K562 (cell line): Measurements from ENCODE around the gene USP49. TPM values are rescaled to one million over a fixed set of nuclear protein-coding genes. Genes with fewer than 3 reads are reported as not detected.
A peak's percentile ranks its signal among the peaks of the same experiment; 100 is the strongest.

Experiments
- BCOR ChIP-seq: fragments of 450-650 bp; IDR thresholded peaks from 2 replicates; pipeline ENCODE4 v1.6.1; 2016
- BDP1 ChIP-seq: IDR thresholded peaks from 3 replicates; pipeline ENCODE4 v1.6.1; 2011; ENCODE audit not compliant: insufficient read length, insufficient read depth
- CREM ChIP-seq: IDR thresholded peaks from 2 replicates; pipeline ENCODE4 v1.6.1; 2014; ENCODE audit warnings: antibody characterized with exemption, low read depth
- DDX20 ChIP-seq: fragments of 450-650 bp; IDR thresholded peaks from 2 replicates; pipeline ENCODE4 v1.6.1; 2016; ENCODE audit warnings: missing genetic modification characterization, low read depth, mild to moderate bottlenecking, missing compliant biosample characterization, moderate library complexity
- ETV1 ChIP-seq: fragments of 450-650 bp; conservative IDR thresholded peaks from 2 replicates; pipeline ENCODE4 v1.6.1; 2016; ENCODE audit warnings: missing genetic modification characterization, control low read depth, low read depth, missing compliant biosample characterization
- GATAD2A ChIP-seq: fragments of 450-650 bp; IDR thresholded peaks from 2 replicates; pipeline ENCODE4 v1.6.1; 2017
- NCOA2 ChIP-seq, 2 experiments: fragments of 450-650 bp; IDR thresholded peaks; 2 replicates each; pipeline ENCODE4 v1.6.1; 2018; ENCODE audit warnings: mild to moderate bottlenecking in 2 of 2, moderate library complexity in 1 of 2; ENCODE audit not compliant: partially characterized antibody in 2 of 2
- RFX5 ChIP-seq: IDR thresholded peaks from 2 replicates; pipeline ENCODE4 v1.6.1; 2011; ENCODE audit warnings: low read depth, mild to moderate bottlenecking, improper control_type of control experiment, low read length
- TCF7L2 ChIP-seq: fragments of 150-350 bp; IDR thresholded peaks from 2 replicates; pipeline ENCODE4 v1.6.1; 2016; ENCODE audit warnings: low read depth, mild to moderate bottlenecking, low read length, moderate library complexity
- ZNF436 ChIP-seq: fragments of 250-450, 450-650 bp; sonication (Bioruptor Pico); formaldehyde crosslinking; IDR thresholded peaks from 2 replicates; pipeline ENCODE4 v1.7.0; 2020; ENCODE audit warnings: mild to moderate bottlenecking
- ZNF444 ChIP-seq: fragments of 250-450 bp; sonication (Bioruptor Pico); IDR thresholded peaks from 2 replicates; pipeline ENCODE4 v1.4.0; 2020; ENCODE audit warnings: mild to moderate bottlenecking, moderate library complexity
- ZNF696 ChIP-seq: fragments of 250-450 bp; sonication (Bioruptor Pico); conservative IDR thresholded peaks from 2 replicates; pipeline ENCODE4 v1.4.0; 2020; ENCODE audit warnings: mild to moderate bottlenecking, moderate library complexity
- polyA plus RNA-seq, 8 experiments: library from polyadenylated mRNA; depleted of rRNA in 4 of 8; stranded (reverse) in 5 of 8; unstranded in 3 of 8; fragments of >200 nt; fragmentation: Nextera tagmentation in 2 of 8; fragmentation: Illumina TruSeq in 1 of 8; extraction: Ambion mirVana in 2 of 8; extraction: Trizol in 1 of 8; gene quantifications; 2 replicates each; pipeline versions ENCODE4 v1.2.1 to v1.2.3, GENCODE V29; 2011 to 2014; ENCODE audit warnings: inconsistent platforms in 1 of 8, missing spikeins in 1 of 8
- total RNA-seq, 7 experiments: library from RNA; depleted of rRNA in 6 of 7; stranded (reverse); fragments of >200 nt in 6 of 7; fragmentation: Illumina TruSeq in 2 of 7; extraction: Trizol in 2 of 7; gene quantifications; 2 replicates each; pipeline versions ENCODE4 v1.2.1 to v1.2.3, GENCODE V29; 2011 to 2021; ENCODE audit warnings: low replicate concordance in 1 of 7
- TF ChIP-seq, protein P1 (sequence below): fragments of 450-650 bp; IDR thresholded peaks from 2 replicates; pipeline ENCODE4 v1.6.1; 2016
- TF ChIP-seq, protein P2 (sequence below): fragments of 250-450 bp; sonication (Bioruptor Pico); IDR thresholded peaks from 2 replicates; pipeline ENCODE4 v1.8.0; 2021; ENCODE audit warnings: mild to moderate bottlenecking, moderate library complexity
- TF ChIP-seq, protein P3 (sequence below): fragments of 250-450 bp; sonication (Bioruptor Pico); IDR thresholded peaks from 2 replicates; pipeline ENCODE4 v1.5.0; 2020; ENCODE audit warnings: mild to moderate bottlenecking
- TF ChIP-seq, protein P4 (sequence below): sonication (generic); formaldehyde crosslinking; IDR thresholded peaks from 2 replicates; pipeline ENCODE4 v1.8.0; 2022; ENCODE audit warnings: mild to moderate bottlenecking, missing genetic modification reagents
- TF ChIP-seq, protein P5 (sequence below): fragments of 250-450 bp; sonication (Bioruptor Pico); IDR thresholded peaks from 2 replicates; pipeline ENCODE4 v1.5.0; 2021; ENCODE audit warnings: mild to moderate bottlenecking, moderate library complexity
- TF ChIP-seq, protein P6 (sequence below): fragments of 450-650 bp; formaldehyde crosslinking; conservative IDR thresholded peaks from 2 replicates; pipeline ENCODE4 v1.4.0; 2022; ENCODE audit warnings: mild to moderate bottlenecking, missing genetic modification characterization

The USP49 gene
- total and polyA plus RNA-seq, 9 of the 15 experiments (the other 6 are each of a cell fraction or from before 2014, with no cell fraction given), result 1.0 to 9.9 (median 6.5) TPM

DNA sequence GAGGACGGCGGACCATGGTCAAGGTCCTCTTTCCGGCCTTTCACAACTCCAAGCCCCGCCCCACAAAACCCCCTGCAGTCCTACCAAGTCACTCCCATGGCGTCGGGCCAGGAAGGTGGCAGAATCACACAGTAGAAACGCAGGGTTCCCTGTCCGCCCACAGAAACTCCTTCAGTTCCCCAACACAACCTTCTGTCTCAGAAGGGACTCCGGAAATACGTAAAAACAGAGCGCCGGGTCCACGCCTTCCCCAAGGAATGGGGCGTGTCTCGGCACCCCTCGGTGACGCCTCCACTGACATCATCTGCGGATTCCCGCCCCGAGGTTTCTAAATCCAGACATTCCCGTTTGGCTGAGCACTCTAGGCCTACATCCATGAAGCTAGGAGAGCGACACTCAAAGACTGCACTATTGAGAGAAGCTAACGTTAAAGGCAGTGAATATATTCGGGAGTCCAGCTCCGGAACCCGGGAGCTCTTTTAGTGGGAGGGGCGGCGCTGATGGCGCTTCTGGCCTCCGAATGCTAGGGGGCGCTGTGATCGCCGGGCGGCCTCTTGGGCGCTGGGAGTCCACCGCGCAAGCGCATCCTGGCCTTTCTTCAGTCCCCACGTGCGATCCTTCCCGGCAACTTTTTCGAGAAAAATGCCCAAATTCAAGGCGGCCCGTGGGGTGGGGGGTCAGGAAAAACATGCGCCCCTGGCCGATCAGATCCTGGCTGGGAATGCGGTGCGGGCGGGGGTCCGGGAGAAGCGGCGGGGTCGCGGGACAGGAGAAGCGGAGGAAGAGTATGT lies 25.9 kb upstream of the USP49 start, which contains the start of the genes BYSL and MED20 (continued):
- TF ChIP-seq, protein P1, sequence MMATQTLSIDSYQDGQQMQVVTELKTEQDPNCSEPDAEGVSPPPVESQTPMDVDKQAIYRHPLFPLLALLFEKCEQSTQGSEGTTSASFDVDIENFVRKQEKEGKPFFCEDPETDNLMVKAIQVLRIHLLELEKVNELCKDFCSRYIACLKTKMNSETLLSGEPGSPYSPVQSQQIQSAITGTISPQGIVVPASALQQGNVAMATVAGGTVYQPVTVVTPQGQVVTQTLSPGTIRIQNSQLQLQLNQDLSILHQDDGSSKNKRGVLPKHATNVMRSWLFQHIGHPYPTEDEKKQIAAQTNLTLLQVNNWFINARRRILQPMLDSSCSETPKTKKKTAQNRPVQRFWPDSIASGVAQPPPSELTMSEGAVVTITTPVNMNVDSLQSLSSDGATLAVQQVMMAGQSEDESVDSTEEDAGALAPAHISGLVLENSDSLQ, result peak; percentile 86
- TF ChIP-seq TCF7L2 (no peak; the same call in 1 of the 2 replicates), ZNF444 (CRISPR knock-in tag) (no peak), ETV1 (tag) (peak; percentile 87), GATAD2A (no peak), NCOA2 (IDR thresholded peaks at IDR 0.05; ENCODE audit: partially characterized antibody in 2 of 2) (no peak), BCOR (0 out of 2 replicates have a peak, but pooled peaks have one; percentile 39), DDX20 (tag) (no peak), CREM (peak; percentile 99), ZNF696 (CRISPR knock-in tag) (no peak), ZNF436 (CRISPR knock-in tag) (no peak; the same call in 1 of the 2 replicates), BDP1 (no peak), RFX5 (peak; percentile 38; the same call in 1 of the 2 replicates)
- TF ChIP-seq, protein P2, sequence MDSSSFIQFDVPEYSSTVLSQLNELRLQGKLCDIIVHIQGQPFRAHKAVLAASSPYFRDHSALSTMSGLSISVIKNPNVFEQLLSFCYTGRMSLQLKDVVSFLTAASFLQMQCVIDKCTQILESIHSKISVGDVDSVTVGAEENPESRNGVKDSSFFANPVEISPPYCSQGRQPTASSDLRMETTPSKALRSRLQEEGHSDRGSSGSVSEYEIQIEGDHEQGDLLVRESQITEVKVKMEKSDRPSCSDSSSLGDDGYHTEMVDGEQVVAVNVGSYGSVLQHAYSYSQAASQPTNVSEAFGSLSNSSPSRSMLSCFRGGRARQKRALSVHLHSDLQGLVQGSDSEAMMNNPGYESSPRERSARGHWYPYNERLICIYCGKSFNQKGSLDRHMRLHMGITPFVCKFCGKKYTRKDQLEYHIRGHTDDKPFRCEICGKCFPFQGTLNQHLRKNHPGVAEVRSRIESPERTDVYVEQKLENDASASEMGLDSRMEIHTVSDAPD (CRISPR knock-in tag), result no peak
- TF ChIP-seq, protein P3, sequence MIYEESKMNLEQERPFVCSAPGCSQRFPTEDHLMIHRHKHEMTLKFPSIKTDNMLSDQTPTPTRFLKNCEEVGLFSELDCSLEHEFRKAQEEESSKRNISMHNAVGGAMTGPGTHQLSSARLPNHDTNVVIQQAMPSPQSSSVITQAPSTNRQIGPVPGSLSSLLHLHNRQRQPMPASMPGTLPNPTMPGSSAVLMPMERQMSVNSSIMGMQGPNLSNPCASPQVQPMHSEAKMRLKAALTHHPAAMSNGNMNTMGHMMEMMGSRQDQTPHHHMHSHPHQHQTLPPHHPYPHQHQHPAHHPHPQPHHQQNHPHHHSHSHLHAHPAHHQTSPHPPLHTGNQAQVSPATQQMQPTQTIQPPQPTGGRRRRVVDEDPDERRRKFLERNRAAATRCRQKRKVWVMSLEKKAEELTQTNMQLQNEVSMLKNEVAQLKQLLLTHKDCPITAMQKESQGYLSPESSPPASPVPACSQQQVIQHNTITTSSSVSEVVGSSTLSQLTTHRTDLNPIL (CRISPR knock-in tag), result no peak
- TF ChIP-seq, protein P4, sequence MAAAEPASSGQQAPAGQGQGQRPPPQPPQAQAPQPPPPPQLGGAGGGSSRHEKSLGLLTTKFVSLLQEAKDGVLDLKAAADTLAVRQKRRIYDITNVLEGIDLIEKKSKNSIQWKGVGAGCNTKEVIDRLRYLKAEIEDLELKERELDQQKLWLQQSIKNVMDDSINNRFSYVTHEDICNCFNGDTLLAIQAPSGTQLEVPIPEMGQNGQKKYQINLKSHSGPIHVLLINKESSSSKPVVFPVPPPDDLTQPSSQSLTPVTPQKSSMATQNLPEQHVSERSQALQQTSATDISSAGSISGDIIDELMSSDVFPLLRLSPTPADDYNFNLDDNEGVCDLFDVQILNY (CRISPR knock-in tag), result no peak
- TF ChIP-seq, protein P5, sequence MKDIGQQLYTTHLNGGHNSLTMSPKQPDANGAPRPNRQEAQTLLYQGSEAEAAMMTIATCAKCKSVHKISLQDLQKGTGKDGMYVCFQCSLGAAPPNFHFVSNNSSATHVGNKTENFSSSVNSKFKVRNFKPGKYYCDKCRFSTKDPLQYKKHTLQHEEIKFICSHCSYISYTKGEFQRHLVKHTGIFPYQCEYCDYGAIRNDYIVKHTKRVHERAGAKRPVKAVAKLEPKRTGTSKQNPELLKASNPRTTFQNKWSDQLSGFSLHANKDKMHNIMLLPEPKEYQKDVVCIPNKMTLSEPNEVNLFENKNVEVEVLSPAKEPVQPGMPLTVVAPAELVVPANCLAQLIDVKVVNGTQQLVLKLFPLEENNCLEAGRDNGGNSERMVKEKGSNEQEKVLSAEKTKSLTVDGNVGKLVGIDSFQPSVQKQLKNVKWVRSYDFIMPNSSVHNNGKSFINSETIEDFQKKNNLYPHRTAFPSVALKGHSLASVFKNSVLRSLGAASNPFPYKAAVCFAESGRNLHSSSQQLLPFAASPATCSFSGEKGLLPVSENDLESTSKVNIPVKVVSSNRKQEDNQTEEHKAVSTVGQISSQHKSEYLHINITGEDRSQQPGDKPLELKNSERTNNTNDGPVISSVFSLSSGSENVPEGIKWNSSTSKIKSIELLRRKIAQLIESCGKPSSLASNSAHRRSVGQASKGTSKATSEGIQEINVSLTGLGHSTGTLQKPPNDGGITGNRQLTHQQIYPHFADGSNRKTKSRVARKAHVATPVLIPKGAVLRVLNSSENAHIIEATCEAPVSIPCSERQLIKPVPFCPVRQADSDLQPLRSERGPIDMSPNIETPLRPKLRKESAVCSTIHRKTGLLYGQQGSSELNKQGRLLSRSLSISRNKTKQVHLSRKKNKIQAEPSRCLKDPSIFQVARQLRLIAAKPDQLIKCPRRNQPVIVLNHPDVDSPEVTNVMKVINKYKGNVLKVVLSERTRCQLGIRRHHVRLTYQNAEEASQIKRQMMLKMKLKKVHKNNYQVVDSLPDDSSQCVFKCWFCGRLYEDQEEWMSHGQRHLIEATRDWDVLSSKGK (CRISPR knock-in tag), result no peak
- TF ChIP-seq, protein P6, sequence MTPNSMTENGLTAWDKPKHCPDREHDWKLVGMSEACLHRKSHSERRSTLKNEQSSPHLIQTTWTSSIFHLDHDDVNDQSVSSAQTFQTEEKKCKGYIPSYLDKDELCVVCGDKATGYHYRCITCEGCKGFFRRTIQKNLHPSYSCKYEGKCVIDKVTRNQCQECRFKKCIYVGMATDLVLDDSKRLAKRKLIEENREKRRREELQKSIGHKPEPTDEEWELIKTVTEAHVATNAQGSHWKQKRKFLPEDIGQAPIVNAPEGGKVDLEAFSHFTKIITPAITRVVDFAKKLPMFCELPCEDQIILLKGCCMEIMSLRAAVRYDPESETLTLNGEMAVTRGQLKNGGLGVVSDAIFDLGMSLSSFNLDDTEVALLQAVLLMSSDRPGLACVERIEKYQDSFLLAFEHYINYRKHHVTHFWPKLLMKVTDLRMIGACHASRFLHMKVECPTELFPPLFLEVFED (CRISPR knock-in tag), result 0 out of 2 replicates have a peak, but pooled peaks have one; percentile 58
